Sigmoid colon (tissue), 4 donors: ENCODE results near the gene KCNJ1.

Experiments used
- CTCF ChIP-seq, 4 experiments: fragments of 450-650 bp in 3 of 4; fragments of 200-600 bp in 1 of 4; IDR thresholded peaks; one replicate each; pipeline ENCODE4 v1.5.1; 2016 to 2019; ENCODE audit warnings: antibody characterized with exemption in 4 of 4, mild to moderate bottlenecking in 3 of 4, moderate library complexity in 2 of 4
- EP300 ChIP-seq, 4 donors: sonication (generic); formaldehyde crosslinking; IDR thresholded peaks; one replicate each; pipeline ENCODE4 v1.6.1; 2017; ENCODE audit warnings: antibody characterized with exemption in 4 of 4
- POLR2A ChIP-seq, 2 donors: fragments of 450-650 bp; IDR thresholded peaks; one replicate each; pipeline ENCODE4 v1.6.1; 2016; ENCODE audit warnings: antibody characterized with exemption in 2 of 2, mild to moderate bottlenecking in 2 of 2, moderate library complexity in 2 of 2
- POLR2AphosphoS5 ChIP-seq, 4 donors: sonication (generic); formaldehyde crosslinking; IDR thresholded peaks; one replicate each; pipeline ENCODE4 v1.6.1; 2017; ENCODE audit warnings: antibody characterized with exemption in 4 of 4

GRCh38 chr11:128896356-128896755 is 29.3 kb upstream of the KCNJ1 start:
- no peak for TF ChIP-seq POLR2A (IDR thresholded peaks at IDR 0.05)
- no peak for TF ChIP-seq CTCF (IDR thresholded peaks at IDR 0.05)
- no peak for TF ChIP-seq POLR2AphosphoS5 (IDR thresholded peaks at IDR 0.05)
- no peak for TF ChIP-seq EP300 (IDR thresholded peaks at IDR 0.05)
